Tibial nerve (tissue), 4 donors: ENCODE measurements around the gene KIAA1217.

ENCODE experiments used
- CTCF ChIP-seq, 5 experiments: fragments of 200-600 bp in 3 of 5; fragments of 450-650 bp in 2 of 5; sonication (generic) in 3 of 5; IDR thresholded peaks; one replicate each; pipeline ENCODE4 v1.5.1; 2016 to 2019; ENCODE audit warnings: antibody characterized with exemption in 5 of 5, mild to moderate bottlenecking in 3 of 5, moderate library complexity in 2 of 5
- EP300 ChIP-seq, 2 donors: sonication (generic); formaldehyde crosslinking; IDR thresholded peaks; one replicate each; pipeline ENCODE4 v1.6.1; 2017; ENCODE audit warnings: antibody characterized with exemption in 2 of 2, mild to moderate bottlenecking in 1 of 2
- POLR2A ChIP-seq, 2 donors: fragments of 450-650 bp; IDR thresholded peaks; one replicate each; pipeline ENCODE4 v1.6.1; 2017; ENCODE audit warnings: antibody characterized with exemption in 2 of 2, mild to moderate bottlenecking in 2 of 2, moderate library complexity in 2 of 2

- TF ChIP-seq POLR2A (IDR thresholded peaks at IDR 0.05) (no peak), CTCF (IDR thresholded peaks at IDR 0.05) (no peak), EP300 (IDR thresholded peaks at IDR 0.05) (no peak)
These were observed 176.8 kb downstream of the KIAA1217 start for GRCh38 chr10:24385776-24386175.
